Glutamatergic neuron (in vitro differentiated cells): ENCODE data around the gene XYLT1. TPM values are rescaled to one million over a fixed set of nuclear protein-coding genes. Genes with fewer than 3 reads are reported as not detected.

Experiments used
- DNase-seq: peaks from one replicate; pipeline ENCODE4 v3.0.0; 2022
- H3K27ac Mint-ChIP-seq: one replicate; pipeline ENCODE4 v1.8.0; 2020; ENCODE audit warnings: mild to moderate bottlenecking, mixed read lengths, inconsistent platforms; ENCODE audit not compliant: unreplicated experiment
- H3K27me3 Mint-ChIP-seq: one replicate; pipeline ENCODE4 v1.8.0; 2020; ENCODE audit warnings: mild to moderate bottlenecking, moderate library complexity, mixed read lengths, inconsistent platforms; ENCODE audit not compliant: unreplicated experiment
- H3K36me3 Mint-ChIP-seq: one replicate; pipeline ENCODE4 v1.8.0; 2020; ENCODE audit warnings: mild to moderate bottlenecking, mixed read lengths, inconsistent platforms; ENCODE audit not compliant: unreplicated experiment
- H3K4me1 Mint-ChIP-seq: one replicate; pipeline ENCODE4 v1.8.0; 2020; ENCODE audit warnings: mild to moderate bottlenecking, low read depth, mixed read lengths, inconsistent platforms; ENCODE audit not compliant: unreplicated experiment
- H3K4me3 Mint-ChIP-seq: one replicate; pipeline ENCODE4 v1.8.0; 2020; ENCODE audit warnings: mild to moderate bottlenecking, mixed read lengths, inconsistent platforms; ENCODE audit not compliant: unreplicated experiment
- H3K9me3 Mint-ChIP-seq: one replicate; pipeline ENCODE4 v1.8.0; 2020; ENCODE audit warnings: mild to moderate bottlenecking, moderate library complexity, mixed read lengths, inconsistent platforms; ENCODE audit not compliant: unreplicated experiment
- total RNA-seq: library from RNA; stranded (reverse); fragmentation: NEBNext Ultra II Directional; extraction: Animal tissue kit (Norgen Biotek cat#: 25700); gene quantifications from one replicate; pipeline ENCODE4 v1.2.1, GENCODE V29; 2021; ENCODE audit not compliant: unreplicated experiment
- TF ChIP-seq, protein P1 (sequence below): fragments of 200-600 bp; sonication (generic); IDR thresholded peaks from one replicate; pipeline ENCODE4 v1.5.0; 2021; ENCODE audit not compliant: partially characterized antibody, unreplicated experiment

Gene XYLT1
- total RNA-seq, 1 donor from 2014 or later, result 18.4 TPM

- TF ChIP-seq, protein P1, sequence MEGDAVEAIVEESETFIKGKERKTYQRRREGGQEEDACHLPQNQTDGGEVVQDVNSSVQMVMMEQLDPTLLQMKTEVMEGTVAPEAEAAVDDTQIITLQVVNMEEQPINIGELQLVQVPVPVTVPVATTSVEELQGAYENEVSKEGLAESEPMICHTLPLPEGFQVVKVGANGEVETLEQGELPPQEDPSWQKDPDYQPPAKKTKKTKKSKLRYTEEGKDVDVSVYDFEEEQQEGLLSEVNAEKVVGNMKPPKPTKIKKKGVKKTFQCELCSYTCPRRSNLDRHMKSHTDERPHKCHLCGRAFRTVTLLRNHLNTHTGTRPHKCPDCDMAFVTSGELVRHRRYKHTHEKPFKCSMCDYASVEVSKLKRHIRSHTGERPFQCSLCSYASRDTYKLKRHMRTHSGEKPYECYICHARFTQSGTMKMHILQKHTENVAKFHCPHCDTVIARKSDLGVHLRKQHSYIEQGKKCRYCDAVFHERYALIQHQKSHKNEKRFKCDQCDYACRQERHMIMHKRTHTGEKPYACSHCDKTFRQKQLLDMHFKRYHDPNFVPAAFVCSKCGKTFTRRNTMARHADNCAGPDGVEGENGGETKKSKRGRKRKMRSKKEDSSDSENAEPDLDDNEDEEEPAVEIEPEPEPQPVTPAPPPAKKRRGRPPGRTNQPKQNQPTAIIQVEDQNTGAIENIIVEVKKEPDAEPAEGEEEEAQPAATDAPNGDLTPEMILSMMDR, result no peak
- Mint-ChIP-seq H3K9me3 (peaks cover 3% of the 10 kb centered on the region), H3K4me1 (peaks cover 24% of the 10 kb centered on the region)
These were observed 108.6 kb downstream of the XYLT1 start for GRCh38 chr16:17362183-17362582.

GRCh38 chr16:17360693-17361122 is 110.1 kb downstream of the XYLT1 start:
- no peak for DNase-seq

More at GRCh38 chr16:17362183-17362582, 108.6 kb downstream of the XYLT1 start:
- Mint-ChIP-seq H3K27me3 (peaks cover 4% of the 10 kb centered on the region), H3K4me3 (no peak overlapping the region), H3K27ac (no peak overlapping the region), H3K36me3 (no peaks in the 10 kb centered on the region)
- DNase-seq, result no peak

DNA sequence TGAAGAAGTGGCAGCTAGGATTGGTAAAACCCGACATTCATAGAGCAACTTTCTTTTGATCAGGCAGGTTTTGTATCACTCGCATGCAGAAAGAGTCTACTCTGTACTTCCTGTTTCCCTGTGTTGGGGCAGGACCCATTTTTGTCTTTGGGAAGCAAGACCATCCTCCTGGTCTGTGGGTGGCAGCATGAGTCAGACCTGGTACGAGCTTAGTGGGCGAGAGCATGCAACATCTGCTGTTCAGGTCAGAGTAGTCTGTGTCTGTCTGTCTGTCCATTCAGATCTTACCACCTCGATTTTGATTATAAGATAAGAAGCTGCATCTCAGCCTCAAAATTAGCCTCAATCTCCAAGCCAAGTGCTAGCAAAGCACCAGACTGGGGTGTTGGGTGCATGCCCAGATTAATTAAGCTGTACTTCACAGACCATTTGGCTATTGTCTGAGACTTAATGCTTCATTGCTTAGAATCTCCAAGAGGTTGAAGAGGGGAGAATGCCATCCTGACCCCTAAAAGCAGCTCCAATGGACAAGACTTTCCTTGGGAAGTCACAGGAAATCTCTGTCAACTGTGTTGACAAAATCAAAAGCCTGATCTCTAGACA is 110.9 kb downstream of the XYLT1 start:
- TF ChIP-seq, protein P1, result no peak
- Mint-ChIP-seq H3K36me3 (no peaks in the 10 kb centered on the region), H3K4me3 (no peak overlapping the region), H3K27me3 (peaks cover 9% of the 10 kb centered on the region), H3K4me1 (peaks cover 33% of the 10 kb centered on the region), H3K27ac (no peak overlapping the region), H3K9me3 (peaks cover 8% of the 10 kb centered on the region)
- no peak for DNase-seq

More at GRCh38 chr16:17360693-17361122, 110.1 kb downstream of the XYLT1 start:
- no peaks in the 10 kb centered on the region for H3K36me3 Mint-ChIP-seq
- H3K9me3 Mint-ChIP-seq, result peaks cover 3% of the 10 kb centered on the region
- no peak overlapping the region for H3K4me3 Mint-ChIP-seq
- peak overlapping the region; percentile 8 for H3K27ac Mint-ChIP-seq
- peaks cover 31% of the 10 kb centered on the region for H3K4me1 Mint-ChIP-seq
- peaks cover 6% of the 10 kb centered on the region for H3K27me3 Mint-ChIP-seq
- TF ChIP-seq, protein P1, result no peak

DNA sequence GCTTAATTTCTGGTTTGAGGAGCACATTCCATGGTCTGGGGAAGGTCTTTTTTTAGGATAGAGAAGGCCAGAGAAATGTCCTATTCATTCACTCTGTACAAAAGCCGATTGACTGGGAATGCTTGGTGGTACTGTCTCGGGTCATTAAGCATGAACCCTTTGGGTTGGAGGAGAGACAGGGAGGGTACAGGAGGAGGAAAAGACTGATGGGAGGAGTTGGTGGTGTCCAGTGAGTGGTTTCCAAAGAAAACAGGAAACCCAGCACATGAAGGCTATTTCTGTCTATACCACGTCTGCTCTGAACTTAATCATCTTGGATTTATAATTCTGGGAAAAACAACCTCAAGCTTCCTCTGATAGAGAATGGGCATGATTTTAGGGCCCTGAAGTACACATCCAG is 111.9 kb downstream of the XYLT1 start:
- peaks cover 37% of the 10 kb centered on the region for H3K4me1 Mint-ChIP-seq
- no peak for DNase-seq
- peaks cover 19% of the 10 kb centered on the region for H3K27me3 Mint-ChIP-seq
- no peaks in the 10 kb centered on the region for H3K36me3 Mint-ChIP-seq
- TF ChIP-seq, protein P1, result no peak
- peaks cover 18% of the 10 kb centered on the region for H3K9me3 Mint-ChIP-seq
- no peak overlapping the region for H3K27ac Mint-ChIP-seq
- H3K4me3 Mint-ChIP-seq, result no peak overlapping the region

DNA sequence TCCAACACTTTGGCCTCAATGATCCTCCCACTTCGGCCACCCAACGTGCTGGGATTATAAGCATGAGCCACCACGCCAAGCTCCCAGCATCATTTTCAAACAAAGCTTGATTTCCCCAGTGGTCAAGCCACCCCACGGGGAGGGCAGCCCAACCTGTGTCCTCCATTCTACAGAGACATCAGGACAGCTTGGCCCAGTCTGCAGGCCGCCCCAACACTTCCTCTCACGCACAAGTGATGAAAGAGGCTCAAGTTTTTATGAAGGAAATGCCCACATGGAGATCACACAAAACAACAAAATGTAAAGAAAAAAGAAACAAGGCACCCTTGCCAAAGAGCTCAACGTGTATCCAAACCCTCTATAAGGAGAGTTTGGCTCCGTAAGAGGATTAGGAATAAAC is 112.4 kb downstream of the XYLT1 start:
- H3K9me3 Mint-ChIP-seq, result peaks cover 20% of the 10 kb centered on the region
- H3K4me1 Mint-ChIP-seq, result peaks cover 42% of the 10 kb centered on the region
- TF ChIP-seq, protein P1, result no peak
- H3K27me3 Mint-ChIP-seq, result peaks cover 23% of the 10 kb centered on the region
- H3K27ac Mint-ChIP-seq, result no peak overlapping the region
- DNase-seq, result no peak
- H3K4me3 Mint-ChIP-seq, result no peak overlapping the region
- no peaks in the 10 kb centered on the region for H3K36me3 Mint-ChIP-seq
